H54 (cell line): ENCODE data around the gene APPL2.

ENCODE experiments used
- DNase-seq: peaks from one replicate; pipeline ENCODE4 v3.0.0; 2011; ENCODE audit warnings: low spot score, mixed read lengths; ENCODE audit not compliant: insufficient read length
- FAIRE-seq: peaks from 3 replicates; lab custom pipeline; 2011; peaks lifted over from hg19 to GRCh38; lab: Jason Lieb, UNC
- POLR2A ChIP-seq: IDR thresholded peaks from 2 replicates; pipeline ENCODE4 v1.6.1; 2011; ENCODE audit warnings: low read depth, mild to moderate bottlenecking, low read length

APPL2 gene

GRCh38 chr12:105239304-105239703 is 3.3 kb upstream of the APPL2 start:
- DNase-seq (no peak), FAIRE-seq (no peak)
- no peak for TF ChIP-seq POLR2A

GRCh38 chr12:105237666-105238065 is 1.7 kb upstream of the APPL2 start:
- TF ChIP-seq POLR2A: no peak
- DNase-seq (no peak), FAIRE-seq (no peak)

- DNase-seq (no peak), FAIRE-seq (no peak)
- TF ChIP-seq POLR2A: no peak
Measured at GRCh38 chr12:105235281-105235731, 668 bp downstream of the APPL2 start.

GRCh38 chr12:105234197-105234596 is 1.8 kb downstream of the APPL2 start:
- TF ChIP-seq POLR2A: no peak
- DNase-seq (no peak), FAIRE-seq (no peak)

- DNase-seq (no peak), FAIRE-seq (no peak)
- no peak for TF ChIP-seq POLR2A
Measured at GRCh38 chr12:105233041-105233905, 2.7 kb downstream of the APPL2 start.

- FAIRE-seq (no peak), DNase-seq (no peak)
- TF ChIP-seq POLR2A: no peak
Measured at GRCh38 chr12:105231396-105231795, 4.6 kb downstream of the APPL2 start.

GRCh38 chr12:105229371-105229770 is 6.6 kb downstream of the APPL2 start:
- FAIRE-seq (peak; percentile 57), DNase-seq (no peak)
- no peak for TF ChIP-seq POLR2A

- no peak for DNase-seq
- FAIRE-seq: no peak
- TF ChIP-seq POLR2A: no peak
Measured at GRCh38 chr12:105228966-105229365, 7.0 kb downstream of the APPL2 start.

GRCh38 chr12:105228494-105228893 is 7.5 kb downstream of the APPL2 start:
- DNase-seq (no peak), FAIRE-seq (peak; percentile 20)
- no peak for TF ChIP-seq POLR2A

- DNase-seq (no peak), FAIRE-seq (no peak)
Measured at GRCh38 chr12:105227879-105228278, 8.1 kb downstream of the APPL2 start.

GRCh38 chr12:105226219-105226618 is 9.8 kb downstream of the APPL2 start:
- DNase-seq: no peak

More at GRCh38 chr12:105227879-105228278, 8.1 kb downstream of the APPL2 start:
- no peak for TF ChIP-seq POLR2A

GRCh38 chr12:105225505-105226015 is 10.4 kb downstream of the APPL2 start:
- DNase-seq (no peak), FAIRE-seq (no peak)
- TF ChIP-seq POLR2A: no peak

More at GRCh38 chr12:105226219-105226618, 9.8 kb downstream of the APPL2 start:
- peak; percentile 94 for FAIRE-seq
- TF ChIP-seq POLR2A: no peak

GRCh38 chr12:105224399-105224798 is 11.6 kb downstream of the APPL2 start:
- TF ChIP-seq POLR2A: no peak
- FAIRE-seq: no peak
- DNase-seq: no peak

- no peak for FAIRE-seq
- no peak for DNase-seq
- TF ChIP-seq POLR2A: no peak
Measured at GRCh38 chr12:105223884-105224283, 12.1 kb downstream of the APPL2 start.
